Measurements from ENCODE around the gene LRRC57.

Gene LRRC57

GRCh38 chr15:42578984-42579537, 30.5 kb upstream of the LRRC57 start:
- H3K27ac Mint-ChIP-seq: no peak overlapping the region
- TF ChIP-seq, protein P1, sequence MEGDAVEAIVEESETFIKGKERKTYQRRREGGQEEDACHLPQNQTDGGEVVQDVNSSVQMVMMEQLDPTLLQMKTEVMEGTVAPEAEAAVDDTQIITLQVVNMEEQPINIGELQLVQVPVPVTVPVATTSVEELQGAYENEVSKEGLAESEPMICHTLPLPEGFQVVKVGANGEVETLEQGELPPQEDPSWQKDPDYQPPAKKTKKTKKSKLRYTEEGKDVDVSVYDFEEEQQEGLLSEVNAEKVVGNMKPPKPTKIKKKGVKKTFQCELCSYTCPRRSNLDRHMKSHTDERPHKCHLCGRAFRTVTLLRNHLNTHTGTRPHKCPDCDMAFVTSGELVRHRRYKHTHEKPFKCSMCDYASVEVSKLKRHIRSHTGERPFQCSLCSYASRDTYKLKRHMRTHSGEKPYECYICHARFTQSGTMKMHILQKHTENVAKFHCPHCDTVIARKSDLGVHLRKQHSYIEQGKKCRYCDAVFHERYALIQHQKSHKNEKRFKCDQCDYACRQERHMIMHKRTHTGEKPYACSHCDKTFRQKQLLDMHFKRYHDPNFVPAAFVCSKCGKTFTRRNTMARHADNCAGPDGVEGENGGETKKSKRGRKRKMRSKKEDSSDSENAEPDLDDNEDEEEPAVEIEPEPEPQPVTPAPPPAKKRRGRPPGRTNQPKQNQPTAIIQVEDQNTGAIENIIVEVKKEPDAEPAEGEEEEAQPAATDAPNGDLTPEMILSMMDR (IDR thresholded peaks at IDR 0.05): no peak
- H3K4me3 Mint-ChIP-seq: no peak overlapping the region
- H3K36me3 Mint-ChIP-seq (ENCODE audit: low read depth): peaks cover 17% of the 10 kb centered on the region
- no peak for DNase-seq
- H3K4me1 Mint-ChIP-seq: peaks cover 42% of the 10 kb centered on the region
- peaks cover 64% of the 10 kb centered on the region for H3K27me3 Mint-ChIP-seq (ENCODE audit: low read depth, poor library complexity)
- H3K9me3 Mint-ChIP-seq: peaks cover 10% of the 10 kb centered on the region

DNA sequence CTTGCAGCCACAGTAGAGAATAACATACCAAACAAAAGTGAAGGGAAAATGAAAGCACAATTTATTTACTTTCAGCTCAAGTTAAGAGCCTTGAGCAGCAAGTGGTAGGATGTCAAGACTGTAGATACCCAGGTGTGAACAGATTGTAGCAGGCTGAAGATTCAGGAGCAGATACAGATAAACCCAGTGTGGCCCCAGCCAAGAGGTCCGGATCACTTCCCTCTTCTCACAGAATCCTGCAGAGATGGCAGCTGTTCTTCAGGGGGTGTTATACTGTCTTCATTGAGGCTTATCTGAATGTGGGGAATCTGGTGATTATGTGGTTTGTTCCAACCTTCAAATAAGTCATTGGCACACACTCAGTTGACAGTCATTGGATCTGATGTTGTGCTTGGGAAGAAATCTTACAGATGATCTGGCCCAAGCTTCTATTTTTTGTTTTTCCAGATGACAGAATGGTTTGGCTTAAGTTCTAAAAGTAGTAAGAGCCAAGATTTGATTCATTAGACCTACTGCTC, 29.0 kb upstream of the LRRC57 start:
- peaks cover 27% of the 10 kb centered on the region for H3K4me1 Mint-ChIP-seq
- no peak overlapping the region for H3K27ac Mint-ChIP-seq
- TF ChIP-seq, protein P1 (IDR thresholded peaks at IDR 0.05): no peak
- H3K4me3 Mint-ChIP-seq: peak overlapping the region; percentile 31
- no peak for DNase-seq
- peaks cover 17% of the 10 kb centered on the region for H3K36me3 Mint-ChIP-seq (ENCODE audit: low read depth)
- H3K27me3 Mint-ChIP-seq (ENCODE audit: low read depth, poor library complexity): peaks cover 76% of the 10 kb centered on the region
- H3K9me3 Mint-ChIP-seq: peaks cover 10% of the 10 kb centered on the region

- DNase-seq: no peak
- H3K4me3 Mint-ChIP-seq: peak overlapping the region; percentile 97
- peaks cover 83% of the 10 kb centered on the region for H3K27me3 Mint-ChIP-seq (ENCODE audit: low read depth, poor library complexity)
- TF ChIP-seq, protein P1 (IDR thresholded peaks at IDR 0.05): no peak
- peaks cover 22% of the 10 kb centered on the region for H3K4me1 Mint-ChIP-seq
- peaks cover 10% of the 10 kb centered on the region for H3K9me3 Mint-ChIP-seq
- no peak overlapping the region for H3K27ac Mint-ChIP-seq
- H3K36me3 Mint-ChIP-seq (ENCODE audit: low read depth): peaks cover 17% of the 10 kb centered on the region
Observed at GRCh38 chr15:42576776-42577175, 28.2 kb upstream of the LRRC57 start.

GRCh38 chr15:42576040-42576594, 27.5 kb upstream of the LRRC57 start:
- Mint-ChIP-seq H3K4me3 (peak overlapping the region; percentile 97), H3K4me1 (peaks cover 19% of the 10 kb centered on the region), H3K9me3 (peaks cover 10% of the 10 kb centered on the region), H3K27ac (no peak overlapping the region), H3K27me3 (ENCODE audit: low read depth, poor library complexity) (peaks cover 82% of the 10 kb centered on the region), H3K36me3 (ENCODE audit: low read depth) (peaks cover 17% of the 10 kb centered on the region)
- no peak for DNase-seq
- TF ChIP-seq, protein P1 (IDR thresholded peaks at IDR 0.05): no peak

DNA sequence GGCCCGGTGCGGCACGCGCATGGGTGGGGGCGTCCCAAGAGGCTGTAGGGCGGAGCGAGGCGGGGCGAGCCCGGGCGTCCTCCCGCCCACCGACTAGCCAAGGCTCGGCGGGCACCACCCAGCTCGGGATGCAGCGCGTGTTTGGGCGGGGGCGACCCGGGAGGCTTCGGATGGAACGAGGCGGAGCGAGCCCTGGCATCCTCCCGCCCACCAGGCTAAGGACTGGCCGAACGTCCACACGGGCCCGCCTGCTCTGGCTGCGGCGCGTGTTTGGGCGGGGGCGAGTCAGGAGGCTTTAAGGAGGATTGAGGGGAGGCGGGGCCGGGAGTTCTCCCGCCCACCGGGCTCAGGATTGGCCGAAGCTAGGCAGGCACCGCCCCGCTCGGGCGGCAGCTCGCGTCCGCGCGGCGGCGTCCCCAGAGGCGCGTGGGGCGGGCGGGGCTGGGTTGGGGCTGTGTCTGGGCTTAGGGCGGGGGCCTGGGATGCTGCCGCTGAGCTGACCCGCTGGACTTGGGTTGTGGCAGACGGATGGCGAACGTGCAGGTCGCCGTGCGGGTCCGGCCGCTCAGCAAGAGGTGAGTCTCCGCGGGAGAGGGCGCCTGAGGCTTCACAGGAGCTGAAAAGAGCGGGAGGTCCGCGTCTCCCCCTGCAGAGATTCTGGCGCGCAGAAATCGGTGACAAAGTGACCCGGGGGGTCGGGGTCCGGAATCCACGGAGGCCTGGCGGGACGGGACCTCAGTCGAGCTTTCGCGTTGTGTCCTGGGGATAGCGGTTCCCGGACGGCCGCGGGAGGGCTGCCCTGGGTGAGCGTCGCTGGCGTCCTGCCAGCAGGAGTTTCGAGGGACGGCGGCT, 26.8 kb upstream of the LRRC57 start, which contains the start of gene STARD9:
TSS of gene STARD9 (plus strand) at position 419 of the 852 bp plus-strand sequence. CDS start at position 529, 110 bp downstream.
- Mint-ChIP-seq H3K4me3 (peak within 1 kb of the TSS; percentile 97), H3K36me3 (ENCODE audit: low read depth) (peaks cover 18% of the 10 kb centered on the region), H3K27ac (peak within 1 kb of the TSS; percentile 41), H3K9me3 (peaks cover 10% of the 10 kb centered on the region), H3K27me3 (ENCODE audit: low read depth, poor library complexity) (peaks cover 75% of the 10 kb centered on the region), H3K4me1 (peaks cover 14% of the 10 kb centered on the region)
- peak; percentile 98 for DNase-seq
- TF ChIP-seq, protein P1 (IDR thresholded peaks at IDR 0.05): no peak
